CD4-positive, alpha-beta T cell treated with Interleukin-15 for 1 hour (primary cell): ENCODE measurements around the gene EYA4.

Source experiments
- DNase-seq: peaks from one replicate; pipeline ENCODE4 v3.0.0-alpha.2; 2020

Gene EYA4, protein sequence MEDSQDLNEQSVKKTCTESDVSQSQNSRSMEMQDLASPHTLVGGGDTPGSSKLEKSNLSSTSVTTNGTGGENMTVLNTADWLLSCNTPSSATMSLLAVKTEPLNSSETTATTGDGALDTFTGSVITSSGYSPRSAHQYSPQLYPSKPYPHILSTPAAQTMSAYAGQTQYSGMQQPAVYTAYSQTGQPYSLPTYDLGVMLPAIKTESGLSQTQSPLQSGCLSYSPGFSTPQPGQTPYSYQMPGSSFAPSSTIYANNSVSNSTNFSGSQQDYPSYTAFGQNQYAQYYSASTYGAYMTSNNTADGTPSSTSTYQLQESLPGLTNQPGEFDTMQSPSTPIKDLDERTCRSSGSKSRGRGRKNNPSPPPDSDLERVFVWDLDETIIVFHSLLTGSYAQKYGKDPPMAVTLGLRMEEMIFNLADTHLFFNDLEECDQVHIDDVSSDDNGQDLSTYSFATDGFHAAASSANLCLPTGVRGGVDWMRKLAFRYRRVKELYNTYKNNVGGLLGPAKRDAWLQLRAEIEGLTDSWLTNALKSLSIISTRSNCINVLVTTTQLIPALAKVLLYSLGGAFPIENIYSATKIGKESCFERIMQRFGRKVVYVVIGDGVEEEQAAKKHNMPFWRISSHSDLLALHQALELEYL

DNA sequence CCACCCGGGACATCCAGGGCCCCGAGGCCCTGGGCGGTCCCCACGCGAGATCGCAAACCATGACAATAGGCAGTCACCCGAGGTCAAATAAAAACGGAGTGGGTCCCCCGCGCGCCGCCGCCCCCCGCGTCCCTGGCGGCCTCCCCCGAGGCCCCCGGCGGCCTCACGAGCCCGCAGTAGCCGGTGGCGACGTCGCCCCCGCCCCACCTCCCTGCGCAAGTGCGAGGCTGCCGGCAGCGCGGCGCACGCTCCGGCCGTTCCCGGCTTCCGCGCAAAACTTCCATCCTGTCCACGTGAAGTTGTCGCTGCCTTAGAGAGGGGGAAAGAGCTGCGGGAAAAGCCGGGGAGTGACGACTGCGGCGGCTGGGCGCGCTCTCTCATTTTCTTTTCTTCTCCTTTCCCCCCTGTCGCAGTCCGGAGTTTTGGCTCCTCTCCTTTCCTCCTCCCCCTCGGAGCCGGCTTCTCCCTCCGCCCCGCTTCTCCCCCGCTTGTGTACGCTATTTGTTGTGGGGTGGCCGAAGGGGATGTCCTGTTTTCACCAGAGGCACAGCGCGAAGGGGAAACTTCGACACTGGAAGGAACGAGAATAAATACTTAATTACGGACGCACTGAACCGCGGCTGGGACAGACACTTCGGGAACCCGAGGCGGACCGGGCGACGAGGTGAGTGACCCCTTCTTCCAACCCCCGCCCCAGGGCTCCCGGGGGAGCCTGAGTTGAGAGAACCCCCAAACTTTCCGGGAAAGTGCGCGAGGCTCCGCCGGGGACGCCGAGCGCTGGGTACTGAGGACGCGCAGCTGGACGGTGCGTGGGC, at the start of gene EYA4:
Gene EYA4 (plus strand): TSS at position 272 of the 815 bp plus-strand sequence. CDS start 33,424 bp downstream, outside the sequence.
- DNase-seq = no peak

DNA sequence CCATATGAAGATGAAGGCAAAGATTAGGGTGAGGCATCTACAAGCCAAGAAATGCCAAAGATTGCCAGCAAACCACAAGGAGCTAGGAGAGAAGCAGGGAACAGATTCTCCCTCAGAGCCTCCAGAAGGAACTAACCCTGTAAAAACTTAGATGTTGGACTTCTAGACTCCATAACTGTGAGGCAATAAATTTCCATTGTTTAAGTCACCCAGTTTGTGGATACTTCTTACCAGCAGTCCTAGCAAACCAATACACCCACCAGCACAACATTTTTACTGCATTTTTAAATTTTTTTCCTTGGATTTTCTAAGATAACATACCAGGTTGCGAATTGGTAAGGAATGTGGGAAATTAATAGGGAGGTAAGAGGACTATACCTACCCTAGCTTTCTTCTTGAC, 47.8 kb upstream of the EYA4 start:
- no peak for DNase-seq

DNA sequence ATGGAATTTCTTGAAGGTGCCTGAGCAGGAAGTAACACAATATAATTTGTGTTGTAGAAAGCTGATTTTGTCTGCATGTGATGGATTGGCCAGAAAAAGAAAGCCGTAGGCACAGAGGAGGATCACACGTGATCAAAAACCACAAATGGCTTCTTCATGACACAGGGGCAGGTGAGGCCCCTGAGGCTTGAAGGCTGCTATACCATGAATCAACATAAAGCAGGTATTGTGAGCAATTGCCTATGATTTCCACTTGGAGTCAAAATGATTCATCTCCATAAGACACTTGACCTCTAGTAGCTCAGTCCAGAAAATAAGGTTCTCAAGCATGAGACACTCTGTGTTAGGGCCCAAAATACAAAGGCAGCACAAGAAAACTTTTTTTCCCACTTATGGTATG, 42.4 kb upstream of the EYA4 start:
- no peak for DNase-seq

DNA sequence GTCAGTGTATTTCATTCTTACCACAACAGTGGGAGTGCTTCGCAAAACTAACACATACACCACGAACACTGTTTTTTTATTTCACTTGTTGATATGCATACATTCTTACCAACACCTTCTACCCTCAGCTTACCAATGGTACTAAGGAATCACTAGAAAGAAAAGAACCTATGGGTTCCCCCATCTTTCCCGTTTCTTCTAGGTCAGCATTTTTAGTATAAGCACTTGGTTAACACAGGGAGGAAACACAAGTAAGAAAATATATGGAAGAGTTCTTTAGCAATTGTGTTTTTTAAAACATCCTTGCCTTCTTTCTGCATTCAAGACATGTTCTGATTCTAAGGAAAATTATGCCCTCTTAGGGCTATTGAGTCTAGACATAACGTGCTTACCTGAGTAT, 39.9 kb upstream of the EYA4 start:
- DNase-seq = no peak

DNA sequence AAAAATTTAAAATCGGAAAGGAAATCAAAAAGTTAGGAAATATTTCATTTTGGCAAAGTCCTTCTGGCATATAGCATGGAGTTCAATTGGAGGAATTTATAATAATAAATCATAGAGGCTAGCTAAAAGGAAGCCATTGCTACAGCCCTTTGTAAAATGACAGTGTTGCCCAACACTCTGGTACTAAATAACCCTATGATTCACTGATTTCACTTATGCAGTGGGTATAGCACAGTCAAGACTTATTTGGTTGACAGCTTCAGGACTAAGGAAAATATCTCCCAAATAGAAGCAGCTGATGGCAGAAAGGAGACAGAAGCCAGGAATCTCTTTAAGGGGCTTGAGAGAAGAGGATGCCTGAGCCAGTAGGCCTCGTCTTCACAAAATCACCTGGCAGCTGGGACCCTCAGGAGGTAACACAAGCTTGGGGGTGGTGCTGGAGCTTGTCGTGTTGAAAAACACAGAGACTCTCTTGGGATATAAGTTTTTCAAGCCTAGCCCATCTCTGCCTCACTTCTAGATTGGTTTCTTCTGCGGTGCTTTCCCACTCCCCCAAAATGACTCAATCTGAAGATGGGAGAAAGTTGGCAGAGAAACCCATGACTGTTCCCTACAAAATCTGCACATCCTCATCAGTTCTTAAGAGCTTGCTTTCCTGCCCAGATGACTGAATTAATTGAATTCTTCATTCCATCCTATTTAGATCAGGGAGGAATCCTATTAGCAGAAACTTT, 38.4 kb upstream of the EYA4 start:
- no peak for DNase-seq

DNA sequence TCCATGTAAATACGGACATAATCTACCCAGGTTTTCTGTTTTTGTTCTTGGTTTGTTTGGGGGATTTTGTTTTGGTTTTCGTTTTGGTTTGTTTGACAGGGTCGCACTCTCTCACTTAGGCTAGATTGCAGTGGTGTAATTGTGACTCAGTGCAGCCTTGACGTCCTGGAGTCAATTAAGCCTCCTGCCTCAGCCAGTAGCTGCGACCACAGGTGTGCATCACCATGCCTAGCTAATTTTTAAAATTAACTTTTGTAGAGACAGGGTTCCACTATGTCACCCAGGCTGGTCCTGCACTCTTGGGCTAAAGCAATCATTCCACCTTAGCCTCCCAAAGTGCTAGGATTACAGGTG, 37.8 kb upstream of the EYA4 start:
- DNase-seq = no peak

DNA sequence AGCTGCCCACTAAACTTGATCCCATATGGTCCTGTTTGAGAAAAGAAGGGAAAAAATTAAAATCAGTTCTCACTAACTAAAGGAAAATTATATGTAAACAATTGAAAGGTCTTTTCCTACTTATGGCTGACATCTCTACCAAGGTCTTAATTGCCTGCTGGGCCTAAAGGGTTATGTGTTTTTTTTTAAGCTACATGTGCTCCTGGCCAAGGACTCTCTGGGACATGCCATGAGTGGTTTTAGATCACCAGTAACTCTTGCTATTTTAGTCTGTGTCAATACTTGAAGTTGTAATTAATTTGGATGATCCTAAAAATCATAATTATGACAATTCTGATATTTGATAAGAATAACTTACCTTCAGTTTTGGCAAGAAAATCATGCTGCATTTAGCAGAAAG, 35.9 kb upstream of the EYA4 start:
- no peak for DNase-seq

DNA sequence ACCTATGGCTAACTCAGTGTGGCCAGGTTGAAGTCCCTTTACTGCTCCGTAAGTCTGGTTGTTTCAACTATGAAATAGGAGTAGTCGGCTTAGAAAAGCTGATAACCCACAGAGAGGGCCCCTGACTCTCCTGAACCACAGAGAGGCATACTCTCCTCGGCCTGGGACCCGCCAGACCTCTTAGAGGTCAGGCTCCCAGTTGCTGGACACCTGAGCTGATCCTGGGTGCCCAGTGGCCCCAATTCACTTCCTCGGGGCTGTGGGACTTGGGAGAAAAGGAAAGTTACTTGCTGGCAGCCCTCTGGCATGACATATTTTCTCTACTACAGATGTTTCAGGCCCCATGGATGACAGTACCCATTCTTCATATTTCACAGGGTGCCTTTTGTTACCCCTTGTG, 34.2 kb upstream of the EYA4 start:
- DNase-seq = no peak

DNA sequence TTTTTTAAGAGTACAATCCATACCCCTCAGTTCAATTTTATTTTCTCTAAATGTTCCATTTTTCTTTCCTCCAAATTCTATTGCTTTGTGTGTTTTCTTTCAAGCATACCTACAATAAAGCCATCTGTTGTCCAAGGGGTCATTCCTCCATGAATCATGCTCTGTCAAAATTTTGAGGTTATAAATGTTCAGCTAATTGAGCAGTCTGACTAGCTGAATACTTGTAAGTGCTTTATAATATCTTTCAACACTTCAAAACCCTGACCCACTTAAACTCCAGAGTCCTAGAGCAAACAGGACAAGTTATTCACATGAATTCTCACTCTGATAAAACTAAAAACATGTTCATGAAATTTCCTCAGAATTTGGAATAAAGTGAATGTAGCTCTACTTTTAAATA, 33.4 kb upstream of the EYA4 start:
- no peak for DNase-seq

DNA sequence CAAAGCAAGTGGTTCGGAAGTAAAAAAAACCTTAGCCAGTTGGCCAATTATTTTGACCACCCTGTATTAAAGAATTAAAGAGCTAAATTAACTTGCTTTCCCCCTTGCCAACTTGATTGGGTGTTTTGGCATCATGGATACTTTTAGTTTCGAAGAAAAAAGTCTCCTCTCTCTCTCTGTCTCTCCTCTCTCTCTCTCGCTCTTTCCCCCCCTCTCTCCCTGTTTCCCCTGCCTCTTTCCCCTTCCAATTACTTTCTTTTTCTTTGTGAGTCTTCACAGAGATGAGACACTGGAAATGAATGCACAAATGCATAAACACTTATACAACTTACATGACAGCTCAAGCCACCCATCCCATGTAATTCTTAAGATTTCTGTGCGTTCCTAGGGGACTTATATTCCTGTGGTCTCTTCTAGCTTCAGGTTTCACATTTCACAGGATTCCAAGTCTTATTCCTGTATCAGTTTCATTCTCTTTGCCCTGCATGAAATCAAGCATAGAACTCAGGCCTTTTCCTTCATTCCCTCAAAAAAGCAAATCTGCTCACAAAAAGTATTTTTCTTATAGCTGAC, 32.9 kb upstream of the EYA4 start:
- DNase-seq = no peak

DNA sequence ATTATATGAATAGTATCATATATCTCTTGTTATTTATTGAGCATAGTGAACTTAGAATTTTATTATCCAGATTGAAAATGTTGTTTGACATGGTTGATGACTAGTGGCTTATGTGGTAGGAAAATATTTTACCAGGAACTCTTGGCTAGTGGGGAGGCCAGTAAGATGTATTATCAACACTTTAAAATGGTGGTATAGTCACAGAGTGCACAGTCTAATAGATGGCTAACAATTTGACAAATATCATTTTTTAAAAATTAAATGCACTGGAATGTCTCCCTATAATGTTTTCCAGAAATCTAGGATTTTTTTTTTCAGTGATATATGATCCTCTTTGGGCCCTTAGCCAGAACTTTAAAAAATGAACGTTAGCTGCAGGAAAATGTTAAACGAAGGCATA, 26.9 kb upstream of the EYA4 start:
- DNase-seq = no peak

DNA sequence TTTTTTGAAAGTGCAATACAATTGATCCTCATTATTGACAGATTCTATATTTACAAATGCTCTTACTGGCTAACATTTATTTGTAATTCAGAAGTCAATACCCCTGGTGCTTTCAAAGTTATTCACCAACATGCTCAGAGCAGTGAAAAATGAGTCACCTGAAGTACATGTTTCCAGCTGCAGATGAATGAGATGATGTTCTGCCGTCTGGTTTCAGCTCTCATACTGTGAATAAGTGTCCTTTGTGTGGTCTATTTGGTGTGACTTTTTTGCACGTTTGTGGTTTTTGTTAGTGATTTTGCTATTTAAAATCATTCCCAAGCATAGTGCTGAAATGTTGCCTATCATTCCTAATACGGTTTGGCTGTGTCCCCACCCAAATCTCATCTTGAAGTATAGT, 22.3 kb upstream of the EYA4 start:
- no peak for DNase-seq

DNA sequence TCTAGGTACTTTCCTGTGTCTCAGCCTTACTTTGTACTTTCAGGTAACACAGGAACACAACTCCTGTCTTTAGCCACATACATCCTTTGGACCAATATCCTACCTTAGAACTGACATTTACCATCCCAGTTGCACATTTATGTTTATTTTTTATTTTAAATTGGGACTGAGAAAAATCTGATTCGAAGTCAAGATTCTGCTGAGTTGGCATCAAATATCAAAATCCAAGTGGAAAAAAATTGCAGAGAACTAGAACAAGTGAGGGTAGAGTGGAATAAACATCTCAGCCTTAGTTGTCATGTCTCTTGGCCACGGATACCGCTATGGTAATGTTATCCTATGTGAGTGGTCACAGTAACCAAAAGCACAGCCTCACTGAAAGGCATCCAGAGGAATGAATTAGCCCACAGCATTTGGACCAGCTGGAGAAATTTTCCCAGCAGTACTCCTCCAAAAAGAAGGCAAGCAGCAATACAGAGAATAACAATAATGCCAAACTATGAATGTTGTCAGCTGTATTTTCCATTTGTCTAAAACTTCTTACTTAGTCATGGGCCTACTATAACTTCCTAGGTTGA, 17.6 kb upstream of the EYA4 start:
- DNase-seq = no peak

DNA sequence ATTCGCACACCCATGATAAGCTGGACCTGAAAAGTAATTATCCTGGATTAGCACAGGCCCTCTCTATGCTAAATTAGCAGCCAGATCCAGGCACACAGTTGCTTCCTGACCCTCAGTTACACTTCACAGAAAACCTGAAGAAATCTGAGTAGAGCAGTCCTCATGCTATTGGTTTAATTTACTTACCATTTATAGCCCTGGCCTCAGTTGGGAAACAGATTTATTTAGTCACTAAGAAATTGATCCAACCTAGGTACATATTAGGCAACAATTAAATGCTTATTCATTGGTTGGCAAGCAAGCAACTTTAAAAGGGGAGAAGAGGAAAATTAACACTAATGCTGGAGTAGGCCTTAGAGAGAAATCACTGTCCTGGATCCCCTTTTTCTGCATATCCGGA, 15.6 kb upstream of the EYA4 start:
- DNase-seq = no peak

DNA sequence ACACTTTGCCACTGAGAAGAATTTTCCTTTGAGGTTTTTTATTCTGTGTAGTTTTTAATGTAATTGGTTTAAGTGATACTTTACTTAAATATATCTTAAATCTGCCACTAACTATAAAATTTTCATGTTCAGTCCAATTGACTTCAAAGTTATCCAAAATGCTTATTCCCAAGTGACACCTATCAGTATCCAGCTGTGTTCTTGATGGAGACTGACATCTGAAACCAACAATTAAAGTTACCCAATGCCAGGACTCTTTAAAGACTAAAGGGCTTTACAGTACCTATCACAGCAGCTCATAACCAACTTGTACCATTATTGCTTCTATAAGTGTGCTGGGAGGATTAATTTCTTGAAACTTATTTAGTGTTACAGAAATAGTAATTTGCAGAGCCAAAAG, 13.8 kb upstream of the EYA4 start:
- DNase-seq = no peak

DNA sequence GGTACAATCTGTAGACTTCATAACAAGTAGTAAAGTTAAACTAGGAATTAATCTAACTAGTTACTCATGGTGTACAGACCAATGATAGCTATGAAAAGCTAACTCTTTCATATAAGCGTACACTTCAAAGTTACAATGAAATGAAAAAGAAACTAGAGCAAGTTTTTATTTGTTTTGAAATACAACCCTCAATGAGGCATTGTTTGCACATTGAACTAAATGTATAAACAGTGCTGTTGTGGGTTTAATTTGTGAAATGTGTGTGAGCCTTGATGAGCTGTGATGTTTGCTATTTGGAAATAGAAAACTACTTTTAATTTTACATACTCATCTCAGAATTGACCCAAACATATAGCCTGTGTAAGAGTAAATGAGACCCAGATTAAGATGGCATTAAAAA, 11.1 kb upstream of the EYA4 start:
- DNase-seq = no peak

DNA sequence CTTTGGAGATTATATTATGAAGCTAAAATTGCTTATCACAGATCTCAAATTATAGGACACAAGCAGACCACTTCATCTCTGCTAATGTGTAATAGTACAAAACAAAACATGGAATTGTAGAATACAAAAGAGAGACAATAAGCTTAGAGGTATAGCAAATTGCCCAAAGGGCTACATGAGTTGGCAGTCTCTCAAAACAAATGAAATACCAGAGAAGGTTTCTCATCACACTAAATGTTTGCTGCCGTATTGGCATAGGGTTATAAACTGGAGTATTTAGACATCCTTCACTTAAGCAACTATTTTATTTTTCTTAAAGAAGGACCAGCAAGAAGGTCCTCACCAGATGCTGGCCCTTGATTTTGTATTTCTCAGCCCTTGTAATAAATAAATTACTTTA, 5.9 kb upstream of the EYA4 start:
- no peak for DNase-seq

DNA sequence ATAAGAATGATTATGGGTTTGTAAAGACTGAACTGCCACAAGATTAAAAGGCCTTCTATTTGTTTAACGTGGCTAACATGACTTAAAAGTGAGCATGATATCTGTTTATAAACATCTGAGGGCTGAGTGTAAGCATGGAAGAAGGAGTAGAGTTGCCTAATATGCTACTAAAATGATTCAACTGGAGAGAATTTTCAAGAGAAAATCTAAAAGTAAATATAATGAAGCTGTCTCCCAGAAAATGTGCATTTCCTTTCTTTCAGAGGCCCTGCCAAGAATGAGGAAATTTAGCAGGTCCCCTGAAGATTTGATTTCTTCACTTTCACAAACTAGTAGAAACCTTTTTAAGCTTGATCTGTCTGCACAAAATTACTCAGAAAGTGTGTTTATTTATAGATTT, 4.2 kb upstream of the EYA4 start:
- no peak for DNase-seq

DNA sequence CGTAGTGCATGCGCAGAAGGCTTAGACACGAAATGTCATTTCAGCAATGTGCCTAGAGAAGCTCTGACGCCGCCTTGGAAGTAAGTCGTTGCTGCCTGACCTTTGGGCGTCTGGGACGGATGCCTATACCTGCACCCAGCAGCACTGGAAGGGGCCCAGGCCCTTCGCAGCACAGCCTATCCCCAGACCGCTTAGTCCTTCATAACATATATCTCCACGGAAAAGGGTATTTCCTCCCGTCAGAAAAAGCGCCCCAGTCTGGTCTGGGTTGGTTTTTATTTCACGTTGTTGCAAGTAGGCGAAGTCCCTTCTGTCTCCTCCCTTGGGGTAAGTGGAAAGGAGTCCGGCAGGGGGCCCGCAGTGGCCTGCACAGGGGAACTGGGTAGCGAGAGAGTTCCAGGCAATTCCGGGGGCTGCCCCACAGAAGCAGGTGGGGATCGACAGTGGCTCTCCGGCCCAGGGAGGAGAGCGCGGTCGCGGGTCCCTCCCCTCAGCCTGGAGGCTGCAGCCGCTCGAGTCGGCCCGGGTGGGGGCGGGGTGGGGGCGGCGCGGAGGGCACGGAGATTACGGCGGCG, 559 bp upstream of the EYA4 start:
- no peak for DNase-seq

DNA sequence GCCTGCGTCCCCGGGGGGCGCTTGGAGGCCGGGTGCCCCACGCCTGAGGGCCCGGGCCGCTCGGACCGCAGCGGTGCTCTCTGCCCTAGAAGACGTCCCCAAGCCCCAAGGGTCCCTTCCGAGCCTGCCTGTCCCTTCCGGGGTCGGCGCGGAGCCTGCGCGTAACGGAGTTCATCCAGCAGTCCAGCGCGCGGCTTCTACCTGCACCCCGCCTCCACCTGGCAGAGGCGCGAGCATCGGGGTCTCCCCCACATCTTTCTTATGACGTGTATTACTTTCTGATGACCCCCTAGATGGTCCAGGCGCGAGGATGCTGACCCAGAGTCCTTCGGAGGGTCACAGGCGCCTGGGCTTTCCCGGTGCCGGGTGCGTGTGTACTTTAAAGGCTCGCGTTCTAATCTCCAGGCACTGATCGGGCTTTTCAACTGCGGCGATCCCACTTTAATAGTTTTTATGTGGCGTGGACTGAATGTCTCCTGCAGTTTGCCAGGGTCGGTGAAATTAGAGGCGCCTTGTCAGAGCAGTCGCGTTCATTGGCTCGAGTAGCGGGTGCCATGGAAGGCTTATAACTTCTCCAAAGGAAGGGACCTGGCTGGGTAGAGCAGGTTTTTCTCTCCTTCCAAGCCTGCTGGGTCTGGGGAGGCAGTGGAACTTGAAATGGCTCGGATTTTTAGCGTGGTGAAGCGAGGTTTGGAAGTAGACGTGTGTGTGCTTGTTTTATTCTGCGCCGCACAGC, 912 bp downstream of the EYA4 start:
- no peak for DNase-seq
